Fibroblast of villous mesenchyme (primary cell): ENCODE results near the gene UBE2D2. TPM values are rescaled to one million over a fixed set of nuclear protein-coding genes. Genes with fewer than 3 reads are reported as not detected.
A peak's percentile ranks its signal among the peaks of the same experiment; 100 is the strongest.

ENCODE experiments used
- DNase-seq: peaks from one replicate; pipeline ENCODE4 v3.0.0-alpha.2; 2010; ENCODE audit warnings: low read depth
- H3K4me3 ChIP-seq: 2 replicates; pipeline ENCODE4 v1.5.1; 2011; ENCODE audit warnings: low read depth, mild to moderate bottlenecking, low read length
- CTCF ChIP-seq: IDR thresholded peaks from 2 replicates; pipeline ENCODE4 v1.5.1; 2012; ENCODE audit warnings: low read depth, mild to moderate bottlenecking, low read length; ENCODE audit not compliant: insufficient read depth
- total RNA-seq: library from RNA; depleted of rRNA; stranded (reverse); fragments of >200 nt; gene quantifications from 2 replicates; pipeline ENCODE4 v1.2.3, GENCODE V29; 2012

UBE2D2 gene
- total RNA-seq, 1 donor = 56.6 TPM

GRCh38 chr5:139668064-139668880 lies 107.1 kb downstream of the UBE2D2 start:
- peak; percentile 56 for DNase-seq
- peak overlapping the region; percentile 38 for H3K4me3 ChIP-seq

GRCh38 chr5:139668924-139669661 lies 108.0 kb downstream of the UBE2D2 start:
- TF ChIP-seq CTCF = no peak
- DNase-seq = no peak
- no peak overlapping the region for H3K4me3 ChIP-seq

More at GRCh38 chr5:139668064-139668880, 107.1 kb downstream of the UBE2D2 start:
- no peak for TF ChIP-seq CTCF

GRCh38 chr5:139669662-139670368 lies 108.7 kb downstream of the UBE2D2 start:
- H3K4me3 ChIP-seq = no peak overlapping the region
- no peak for DNase-seq
- no peak for TF ChIP-seq CTCF

GRCh38 chr5:139670369-139671095 lies 109.4 kb downstream of the UBE2D2 start:
- no peak overlapping the region for H3K4me3 ChIP-seq
- no peak for DNase-seq
- TF ChIP-seq CTCF = peak; percentile 37

- no peak overlapping the region for H3K4me3 ChIP-seq
- DNase-seq = no peak
- TF ChIP-seq CTCF = no peak
These were observed 110.1 kb downstream of the UBE2D2 start for GRCh38 chr5:139671096-139671841.
